K562 (cell line): ENCODE results near the gene TRIM27. TPM values are rescaled to one million over a fixed set of nuclear protein-coding genes. Genes with fewer than 3 reads are reported as not detected.

Experiments used
- BRCA1 ChIP-seq, 2 experiments: fragments of 450-650 bp in 1 of 2; sonication (generic) in 1 of 2; formaldehyde crosslinking in 1 of 2; IDR thresholded peaks; 2 replicates each; pipeline versions ENCODE4 v1.5.0 to v1.6.1; 2017 to 2020; ENCODE audit warnings: mild to moderate bottlenecking in 1 of 2, missing genetic modification reagents in 1 of 2
- DDX20 ChIP-seq: fragments of 450-650 bp; IDR thresholded peaks from 2 replicates; pipeline ENCODE4 v1.6.1; 2016; ENCODE audit warnings: missing genetic modification characterization, low read depth, mild to moderate bottlenecking, missing compliant biosample characterization, moderate library complexity
- GATAD2A ChIP-seq: fragments of 450-650 bp; IDR thresholded peaks from 2 replicates; pipeline ENCODE4 v1.6.1; 2017
- KAT2B ChIP-seq: IDR thresholded peaks from one replicate; pipeline ENCODE4 v1.6.1; 2012; ENCODE audit warnings: low read depth, mild to moderate bottlenecking, control low read depth, inconsistent platforms, low read length, moderate library complexity
- MAZ ChIP-seq, 2 experiments: fragments of 450-650 bp in 1 of 2; sonication (generic) in 1 of 2; formaldehyde crosslinking; IDR thresholded peaks in 1 of 2; conservative IDR thresholded peaks in 1 of 2; 2 replicates each; pipeline versions ENCODE4 v1.4.0 to v1.5.0; 2020; ENCODE audit warnings: mild to moderate bottlenecking in 1 of 2, missing genetic modification reagents in 1 of 2
- NFE2L1 ChIP-seq: fragments of 450-650 bp; IDR thresholded peaks from 2 replicates; pipeline ENCODE4 v1.6.1; 2016; ENCODE audit warnings: missing genetic modification characterization, low read depth, mild to moderate bottlenecking, missing compliant biosample characterization, moderate library complexity, borderline replicate concordance
- PHTF2 ChIP-seq: fragments of 250-450 bp; sonication (Bioruptor Pico); IDR thresholded peaks from 2 replicates; pipeline ENCODE4 v1.5.0; 2021; ENCODE audit warnings: mild to moderate bottlenecking
- ZFP91 ChIP-seq: sonication (generic); formaldehyde crosslinking; IDR thresholded peaks from 2 replicates; pipeline ENCODE4 v1.8.0; 2022; ENCODE audit warnings: mild to moderate bottlenecking, missing genetic modification reagents
- ZNF324 ChIP-seq: fragments of 250-450 bp; sonication (Bioruptor Pico); IDR thresholded peaks from 2 replicates; pipeline ENCODE4 v1.4.0; 2020; ENCODE audit warnings: mild to moderate bottlenecking
- ZNF699 ChIP-seq: fragments of 250-450 bp; sonication (Bioruptor Pico); IDR thresholded peaks from 2 replicates; pipeline ENCODE4 v1.8.0; 2021; ENCODE audit warnings: mild to moderate bottlenecking, moderate library complexity; ENCODE audit not compliant: insufficient replicate concordance
- ZNF785 ChIP-seq: fragments of 250-450 bp; sonication (Bioruptor Pico); IDR thresholded peaks from 2 replicates; pipeline ENCODE4 v1.4.0; 2020; ENCODE audit warnings: mild to moderate bottlenecking
- polyA plus RNA-seq, 8 experiments: library from polyadenylated mRNA; depleted of rRNA in 4 of 8; stranded (reverse) in 5 of 8; unstranded in 3 of 8; fragments of >200 nt; fragmentation: Nextera tagmentation in 2 of 8; fragmentation: Illumina TruSeq in 1 of 8; extraction: Ambion mirVana in 2 of 8; extraction: Trizol in 1 of 8; gene quantifications; 2 replicates each; pipeline versions ENCODE4 v1.2.1 to v1.2.3, GENCODE V29; 2011 to 2014; ENCODE audit warnings: inconsistent platforms in 1 of 8, missing spikeins in 1 of 8
- total RNA-seq, 7 experiments: library from RNA; depleted of rRNA in 6 of 7; stranded (reverse); fragments of >200 nt in 6 of 7; fragmentation: Illumina TruSeq in 2 of 7; extraction: Trizol in 2 of 7; gene quantifications; 2 replicates each; pipeline versions ENCODE4 v1.2.1 to v1.2.3, GENCODE V29; 2011 to 2021; ENCODE audit warnings: low replicate concordance in 1 of 7
- TF ChIP-seq, protein P1 (sequence below), 2 experiments: fragments of 450-650 bp in 1 of 2; sonication (generic) in 1 of 2; formaldehyde crosslinking in 1 of 2; IDR thresholded peaks; 2 replicates each; pipeline versions ENCODE4 v1.7.1 to v1.9.0; 2016 to 2022; ENCODE audit warnings: inconsistent platforms in 1 of 2, mild to moderate bottlenecking in 1 of 2, missing genetic modification reagents in 1 of 2

Gene TRIM27
- total and polyA plus RNA-seq, 9 of the 15 experiments (the other 6 are each of a cell fraction or from before 2014, with no cell fraction given), result 37.7 to 235 (median 122) TPM

DNA sequence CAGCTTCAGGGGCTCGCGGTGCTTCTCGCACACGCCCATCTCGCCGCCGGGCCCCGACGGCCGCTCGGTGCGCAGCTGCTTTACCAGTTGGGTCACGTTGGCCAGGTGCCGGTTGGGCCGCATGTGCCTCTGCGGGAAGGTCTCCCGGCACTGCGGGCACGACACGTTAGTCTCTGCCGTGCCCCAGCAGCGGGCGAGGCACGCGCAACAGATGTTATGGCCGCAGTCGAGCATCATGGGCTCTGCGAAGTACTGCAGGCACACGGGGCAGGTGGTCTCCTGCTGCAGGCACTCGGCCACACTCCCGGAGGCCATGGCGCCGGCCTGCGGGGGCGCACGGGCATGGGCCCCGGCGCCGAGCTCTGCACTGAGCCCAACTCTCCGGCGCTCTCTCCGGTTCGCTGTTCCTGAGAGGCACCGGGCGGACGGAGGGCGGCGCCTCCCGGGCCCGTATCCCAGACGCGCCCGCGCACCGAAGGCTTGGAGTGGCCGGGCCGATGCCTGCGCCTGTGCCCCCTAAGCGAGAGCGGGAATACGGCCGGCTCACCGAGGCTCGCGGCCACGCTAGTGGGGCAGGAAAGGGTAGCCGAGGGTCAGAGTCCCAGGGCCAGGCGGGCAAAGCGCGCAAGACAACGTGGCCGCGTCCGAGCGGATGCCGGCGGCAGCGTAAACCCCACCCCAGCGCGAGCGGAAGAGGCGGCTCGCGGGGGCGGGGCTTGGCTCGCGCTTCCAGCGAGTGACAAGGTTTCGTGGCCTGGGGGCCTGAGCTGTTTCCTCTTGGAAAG, at the start of gene TRIM27 (continued):
- TF ChIP-seq GATAD2A, result no peak
- TF ChIP-seq, protein P1, sequence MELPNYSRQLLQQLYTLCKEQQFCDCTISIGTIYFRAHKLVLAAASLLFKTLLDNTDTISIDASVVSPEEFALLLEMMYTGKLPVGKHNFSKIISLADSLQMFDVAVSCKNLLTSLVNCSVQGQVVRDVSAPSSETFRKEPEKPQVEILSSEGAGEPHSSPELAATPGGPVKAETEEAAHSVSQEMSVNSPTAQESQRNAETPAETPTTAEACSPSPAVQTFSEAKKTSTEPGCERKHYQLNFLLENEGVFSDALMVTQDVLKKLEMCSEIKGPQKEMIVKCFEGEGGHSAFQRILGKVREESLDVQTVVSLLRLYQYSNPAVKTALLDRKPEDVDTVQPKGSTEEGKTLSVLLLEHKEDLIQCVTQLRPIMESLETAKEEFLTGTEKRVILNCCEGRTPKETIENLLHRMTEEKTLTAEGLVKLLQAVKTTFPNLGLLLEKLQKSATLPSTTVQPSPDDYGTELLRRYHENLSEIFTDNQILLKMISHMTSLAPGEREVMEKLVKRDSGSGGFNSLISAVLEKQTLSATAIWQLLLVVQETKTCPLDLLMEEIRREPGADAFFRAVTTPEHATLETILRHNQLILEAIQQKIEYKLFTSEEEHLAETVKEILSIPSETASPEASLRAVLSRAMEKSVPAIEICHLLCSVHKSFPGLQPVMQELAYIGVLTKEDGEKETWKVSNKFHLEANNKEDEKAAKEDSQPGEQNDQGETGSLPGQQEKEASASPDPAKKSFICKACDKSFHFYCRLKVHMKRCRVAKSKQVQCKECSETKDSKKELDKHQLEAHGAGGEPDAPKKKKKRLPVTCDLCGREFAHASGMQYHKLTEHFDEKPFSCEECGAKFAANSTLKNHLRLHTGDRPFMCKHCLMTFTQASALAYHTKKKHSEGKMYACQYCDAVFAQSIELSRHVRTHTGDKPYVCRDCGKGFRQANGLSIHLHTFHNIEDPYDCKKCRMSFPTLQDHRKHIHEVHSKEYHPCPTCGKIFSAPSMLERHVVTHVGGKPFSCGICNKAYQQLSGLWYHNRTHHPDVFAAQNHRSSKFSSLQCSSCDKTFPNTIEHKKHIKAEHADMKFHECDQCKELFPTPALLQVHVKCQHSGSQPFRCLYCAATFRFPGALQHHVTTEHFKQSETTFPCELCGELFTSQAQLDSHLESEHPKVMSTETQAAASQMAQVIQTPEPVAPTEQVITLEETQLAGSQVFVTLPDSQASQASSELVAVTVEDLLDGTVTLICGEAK (IDR thresholded peaks at IDR 0.05), result peak; percentile 76
- TF ChIP-seq, protein P1 (CRISPR knock-in tag; IDR thresholded peaks at IDR 0.05), result peak; percentile 53; the same call in 1 of the 2 replicates
- TF ChIP-seq PHTF2 (CRISPR knock-in tag), result no peak
- TF ChIP-seq ZFP91 (CRISPR knock-in tag), result peak; percentile 73
- TF ChIP-seq MAZ (CRISPR knock-in tag; conservative IDR thresholded peaks at IDR 0.05 in 1 of 2, IDR thresholded peaks at IDR 0.05 in 1 of 2), result peak; percentile 87 to 93; a peak in 3 of 4 replicates
- TF ChIP-seq ZNF324 (CRISPR knock-in tag), result no peak
- TF ChIP-seq ZNF785, result no peak
- no peak for TF ChIP-seq ZNF699
- no peak for TF ChIP-seq BRCA1 (IDR thresholded peaks at IDR 0.05)
- TF ChIP-seq BRCA1 (CRISPR knock-in tag; IDR thresholded peaks at IDR 0.05), result peak; percentile 51; the same call in 1 of the 2 replicates
- no peak for TF ChIP-seq DDX20
- TF ChIP-seq KAT2B, result no peak
- TF ChIP-seq NFE2L1, result no peak
